Esophagus squamous epithelium (tissue), 4 donors: Measurements from ENCODE around the gene KLHL6.

Experiments
- CTCF ChIP-seq, 6 experiments: fragments of 450-650 bp in 4 of 6; fragments of 200-600 bp in 2 of 6; sonication (generic) in 2 of 6; IDR thresholded peaks; one replicate each; pipeline ENCODE4 v1.5.1; 2016 to 2019; ENCODE audit warnings: antibody characterized with exemption in 6 of 6, mild to moderate bottlenecking in 4 of 6, moderate library complexity in 4 of 6
- POLR2A ChIP-seq, 4 donors: fragments of 450-650 bp; IDR thresholded peaks; one replicate each; pipeline ENCODE4 v1.6.1; 2017; ENCODE audit warnings: antibody characterized with exemption in 4 of 4, mild to moderate bottlenecking in 4 of 4, moderate library complexity in 3 of 4

- no peak for TF ChIP-seq CTCF (IDR thresholded peaks at IDR 0.05)
- no peak for TF ChIP-seq POLR2A (IDR thresholded peaks at IDR 0.05)
Observed at GRCh38 chr3:183553334-183554026, 2.0 kb downstream of the KLHL6 start.
